HepG2 (cell line): ENCODE results near the gene MAN2B2. TPM values are rescaled to one million over a fixed set of nuclear protein-coding genes. Genes with fewer than 3 reads are reported as not detected.

Source experiments
- ATAC-seq: fragments of 200-7000 bp; cut with Tn5 transposase; 3 replicates; pipeline ENCODE4 v1.9.1; 2020; ENCODE audit warnings: mild to moderate bottlenecking, moderate library complexity
- BruUV-seq: library from RNA; stranded (reverse); fragments of 400-500 nt; replicated peaks from 2 replicates; lab custom pipeline; 2021; lab: Mats Ljungman, UMichigan
- CTCF ChIA-PET: fragments of 300-600 bp; formaldehyde crosslinking; extraction: SDS; loops from one replicate; lab custom pipeline; 2021; ENCODE audit warnings: low total read pairs, inconsistent platforms, low intra/inter-chr PET ratio; lab: Yijun Ruan, JAX
- POLR2A ChIA-PET: fragments of 350-600 bp; sonication (Branson Sonifier 250); formaldehyde crosslinking; loops from one replicate; lab custom pipeline; 2020; ENCODE audit warnings: antibody characterized with exemption, inconsistent platforms; lab: Yijun Ruan, JAX
- DNase-seq: peaks from one replicate; pipeline ENCODE4 v3.0.0-alpha.2; 2015; ENCODE audit warnings: low spot score
- FAIRE-seq: peaks from 3 replicates; lab custom pipeline; 2011; peaks lifted over from hg19 to GRCh38; lab: Jason Lieb, UNC
- H2AFZ ChIP-seq: one replicate; pipeline ENCODE4 v1.6.1; 2011; ENCODE audit warnings: low read length, inconsistent platforms
- H3K27ac ChIP-seq: fragments of 300-600 bp; 3 replicates; pipeline ENCODE4 v1.8.0; 2011; ENCODE audit warnings: mixed run types, mild to moderate bottlenecking, mixed read lengths, low read length, inconsistent platforms; ENCODE audit not compliant: insufficient read depth; ENCODE audit errors: extremely low read length
- H3K27me3 ChIP-seq, 2 experiments: fragments of 200-600 bp in 1 of 2; 2 replicates in 1 of 2; 3 replicates in 1 of 2; pipeline versions ENCODE4 v1.6.0 to v1.8.0; 2011; ENCODE audit warnings: low read length in 2 of 2, mild to moderate bottlenecking in 2 of 2, moderate library complexity in 2 of 2, inconsistent platforms in 1 of 2; ENCODE audit not compliant: insufficient read depth in 2 of 2, control insufficient read depth in 1 of 2
- H3K36me3 ChIP-seq, 2 experiments: fragments of 200-600 bp in 1 of 2; replicated peaks in 1 of 2; 2 replicates in 1 of 2; 3 replicates in 1 of 2; pipeline versions ENCODE4 v1.5.1 to v1.8.0; 2011; ENCODE audit warnings: low read length in 2 of 2, inconsistent platforms in 1 of 2; ENCODE audit not compliant: insufficient read depth in 2 of 2, control insufficient read depth in 1 of 2
- H3K4me1 ChIP-seq: 2 replicates; pipeline ENCODE4 v1.5.1; 2012; ENCODE audit warnings: low read length, inconsistent platforms; ENCODE audit not compliant: insufficient read depth
- H3K4me2 ChIP-seq: 2 replicates; pipeline ENCODE4 v1.6.0; 2011; ENCODE audit warnings: low read depth, low read length, inconsistent platforms
- H3K4me3 ChIP-seq, 3 experiments: fragments of 200-600 bp in 1 of 3; sonication (generic), shearing (Covaris generic) in 1 of 3; replicated peaks in 1 of 3; 2 replicates each; pipeline ENCODE4 v1.5.1; 2011 to 2016; ENCODE audit warnings: low read length in 3 of 3, inconsistent platforms in 2 of 3, low read depth in 2 of 3, mild to moderate bottlenecking in 2 of 3, control low read depth in 1 of 3, mixed read lengths in 1 of 3; ENCODE audit not compliant: insufficient read depth in 1 of 3
- H3K79me2 ChIP-seq: one replicate; pipeline ENCODE4 v1.6.1; 2011; ENCODE audit warnings: low read length, inconsistent platforms; ENCODE audit not compliant: insufficient read depth
- H3K9ac ChIP-seq: 2 replicates; pipeline ENCODE4 v1.6.0; 2011; ENCODE audit warnings: mild to moderate bottlenecking, low read depth, low read length, inconsistent platforms; ENCODE audit not compliant: insufficient read depth
- H3K9me3 ChIP-seq: 2 replicates; pipeline ENCODE4 v1.5.1; 2012; ENCODE audit warnings: mild to moderate bottlenecking, low read length
- H4K20me1 ChIP-seq: 2 replicates; pipeline ENCODE4 v1.6.0; 2011; ENCODE audit warnings: inconsistent platforms, mild to moderate bottlenecking, low read length, moderate library complexity; ENCODE audit not compliant: insufficient read depth
- ATF4 ChIP-seq, 2 experiments: fragments of 450-650 bp in 1 of 2; sonication (generic) in 1 of 2; formaldehyde crosslinking; IDR thresholded peaks; 2 replicates each; pipeline versions ENCODE4 v1.5.0 to v1.8.0; 2020 to 2022; ENCODE audit warnings: mild to moderate bottlenecking in 1 of 2, missing genetic modification reagents in 1 of 2
- FOXA1 ChIP-seq, 2 experiments: fragments of 450-650 bp in 1 of 2; sonication (generic) in 1 of 2; formaldehyde crosslinking in 1 of 2; IDR thresholded peaks; 2 replicates each; pipeline versions ENCODE4 v1.4.0 to v1.6.1; 2016 to 2020; ENCODE audit warnings: missing genetic modification reagents in 1 of 2
- HOXD1 ChIP-seq: sonication (generic); formaldehyde crosslinking; IDR thresholded peaks from 2 replicates; pipeline ENCODE4 v1.5.0; 2020; ENCODE audit warnings: missing genetic modification reagents
- NFE2 ChIP-seq: sonication (generic); formaldehyde crosslinking; IDR thresholded peaks from 2 replicates; pipeline ENCODE4 v1.4.0; 2020; ENCODE audit warnings: missing genetic modification reagents
- ZFP36L1 ChIP-seq: sonication (generic); formaldehyde crosslinking; IDR thresholded peaks from 2 replicates; pipeline ENCODE4 v1.8.0; 2022; ENCODE audit warnings: mild to moderate bottlenecking, missing genetic modification reagents, moderate library complexity
- ZHX2 ChIP-seq, 2 experiments: sonication (generic) in 1 of 2; formaldehyde crosslinking in 1 of 2; IDR thresholded peaks; 2 replicates each; pipeline versions ENCODE4 v1.6.1 to v1.9.0; 2014 to 2022; ENCODE audit warnings: antibody characterized with exemption in 1 of 2, borderline replicate concordance in 1 of 2, inconsistent platforms in 1 of 2, low read depth in 1 of 2, missing genetic modification reagents in 1 of 2
- ZMAT3 ChIP-seq: sonication (generic); formaldehyde crosslinking; conservative IDR thresholded peaks from 2 replicates; pipeline ENCODE4 v1.7.0; 2021; ENCODE audit warnings: missing genetic modification reagents
- ZMYM4 ChIP-seq: sonication (generic); formaldehyde crosslinking; IDR thresholded peaks from 2 replicates; pipeline ENCODE4 v1.8.1; 2023; ENCODE audit warnings: mild to moderate bottlenecking, missing genetic modification reagents
- ZNF615 ChIP-seq: sonication (generic); formaldehyde crosslinking; IDR thresholded peaks from 2 replicates; pipeline ENCODE4 v1.5.0; 2020; ENCODE audit warnings: mild to moderate bottlenecking, missing genetic modification reagents, borderline replicate concordance
- ZNF646 ChIP-seq: sonication (generic); formaldehyde crosslinking; IDR thresholded peaks from 2 replicates; pipeline ENCODE4 v1.9.0; 2021; ENCODE audit warnings: mild to moderate bottlenecking, missing genetic modification reagents
- ZNF776 ChIP-seq: sonication (generic); formaldehyde crosslinking; IDR thresholded peaks from 2 replicates; pipeline ENCODE4 v1.4.0; 2020; ENCODE audit warnings: mild to moderate bottlenecking, missing genetic modification reagents
- WGBS: methylation state at CpG from one replicate; pipeline ENCODE4 v1.1.6; 2017; ENCODE audit warnings: low lambda C conversion rate; 5-methylcytosine and 5-hydroxymethylcytosine counted together
- in situ Hi-C: cut with HindIII; loops from 2 replicates; pipeline ENCODE4 v1.10.0; 2017; ENCODE audit warnings: low pct_unique_long_range_greater_than_20kb; ENCODE audit not compliant: extremely low pct_ligation_motif_present
- intact Hi-C: fragments of 100-400 bp; cut with micrococcal nuclease; formaldehyde crosslinking; loops from one replicate; pipeline ENCODE4 v1.10.0; 2022; ENCODE audit not compliant: unreplicated experiment
- polyA plus RNA-seq, 8 experiments: library from polyadenylated mRNA; depleted of rRNA in 3 of 8; stranded (reverse) in 7 of 8; unstranded in 1 of 8; fragments of >200 nt; fragmentation: Illumina TruSeq in 4 of 8; extraction: Trizol in 4 of 8; gene quantifications; 2 replicates each; pipeline versions ENCODE4 v1.2.1 to v1.2.3, GENCODE V29; 2011 to 2016; ENCODE audit warnings: low read depth in 4 of 8, missing spikeins in 1 of 8, mixed read lengths in 1 of 8; ENCODE audit not compliant: insufficient read depth in 1 of 8
- total RNA-seq, 5 experiments: library from RNA; depleted of rRNA; stranded (reverse); fragments of >200 nt; fragmentation: Illumina TruSeq; extraction: Trizol; gene quantifications; 2 replicates each; pipeline ENCODE4 v1.2.3, GENCODE V29; 2016; ENCODE audit warnings: low read depth in 1 of 5

Gene MAN2B2
- total and polyA plus RNA-seq, 2 of the 13 experiments (the other 11 are each of a cell fraction or from before 2014, with no cell fraction given) = 4.8 to 5.4 TPM

GRCh38 chr4:6571608-6572007 is 3.4 kb upstream of the MAN2B2 start:
- H3K27ac ChIP-seq = no peak overlapping the region
- ChIA-PET POLR2A (no interaction called here), CTCF (no interaction called here)
- peaks cover 21% of the 10 kb centered on the region for H3K4me1 ChIP-seq
- H3K27me3 ChIP-seq = peaks cover 2 to 46% of the 10 kb centered on the region in 2 experiments; a peak in 4 of 5 replicates
- ATAC-seq (no peak), DNase-seq (no peak), FAIRE-seq (no peak)
- H3K36me3 ChIP-seq = no peaks in the 10 kb centered on the region
- no peak overlapping the region for H3K9ac ChIP-seq
- no TSS peak for BruUV-seq
- in situ Hi-C loops = loop anchor here (25.0 kb wide), 1 partner anchor 334 kb away; no protein-coding TSS in a partner anchor
- intact Hi-C loops = no loop called here
- no peaks in the 10 kb centered on the region for H4K20me1 ChIP-seq
- no peak overlapping the region for H3K4me3 ChIP-seq
- 3% methylated on average over 3 of the region's 3 CpGs for WGBS
- peaks cover 4% of the 10 kb centered on the region; the same call in 1 of the 2 replicates for H3K9me3 ChIP-seq
- no peaks in the 10 kb centered on the region for H3K79me2 ChIP-seq
- H2AFZ ChIP-seq = no peak overlapping the region
- no peak overlapping the region for H3K4me2 ChIP-seq
- no peak for TF ChIP-seq ZNF776 (CRISPR knock-in tag)
- TF ChIP-seq ZNF646 (CRISPR knock-in tag) = no peak
- TF ChIP-seq ZFP36L1 (CRISPR knock-in tag) = no peak
- TF ChIP-seq ZHX2 (IDR thresholded peaks at IDR 0.05; ENCODE audit: low read depth) = no peak
- TF ChIP-seq ZHX2 (CRISPR knock-in tag; IDR thresholded peaks at IDR 0.05; ENCODE audit: borderline replicate concordance) = no peak
- TF ChIP-seq ZNF615 = no peak
- no peak for TF ChIP-seq HOXD1 (CRISPR knock-in tag)
- no peak for TF ChIP-seq ZMYM4 (CRISPR knock-in tag)
- no peak for TF ChIP-seq ZMAT3 (CRISPR knock-in tag)
- no peak for TF ChIP-seq FOXA1 (IDR thresholded peaks at IDR 0.05)
- TF ChIP-seq FOXA1 (CRISPR knock-in tag; IDR thresholded peaks at IDR 0.05) = no peak
- TF ChIP-seq ATF4 (CRISPR knock-in tag; IDR thresholded peaks at IDR 0.05) = no peak
- TF ChIP-seq NFE2 (CRISPR knock-in tag) = no peak
